IPS DF 6.9 (cell line): ENCODE results near the gene TBX18.

Source experiments
- DNase-seq: peaks from one replicate; pipeline ENCODE4 v3.0.0-alpha.2; 2013; ENCODE audit warnings: low read depth, low spot score
- H3K27ac ChIP-seq: one replicate; pipeline ENCODE4 v1.5.1; 2013; ENCODE audit warnings: low read length, control low read depth
- H3K27me3 ChIP-seq: 2 replicates; pipeline ENCODE4 v1.6.1; 2013; ENCODE audit warnings: mild to moderate bottlenecking, low read length; ENCODE audit not compliant: control insufficient read depth, insufficient read depth
- H3K36me3 ChIP-seq: 2 replicates; pipeline ENCODE4 v1.6.1; 2013; ENCODE audit warnings: low read length; ENCODE audit not compliant: control insufficient read depth, insufficient read depth
- H3K4me1 ChIP-seq: 2 replicates; pipeline ENCODE4 v1.6.1; 2013; ENCODE audit warnings: low read length; ENCODE audit not compliant: control insufficient read depth, insufficient read depth
- H3K4me3 ChIP-seq: 2 replicates; pipeline ENCODE4 v1.5.1; 2013; ENCODE audit warnings: mild to moderate bottlenecking, low read length
- H3K9me3 ChIP-seq: 2 replicates; pipeline ENCODE4 v1.6.1; 2013; ENCODE audit warnings: low read length, inconsistent platforms; ENCODE audit not compliant: control insufficient read depth, insufficient read depth
- WGBS: extraction: QIAGEN DNeasy Blood & Tissue Kit; methylation state at CpG from one replicate; pipeline ENCODE4 v1.1.7; 2013; ENCODE audit warnings: mixed read lengths, missing lambda C conversion rate; ENCODE audit not compliant: insufficient read length, insufficient coverage; 5-methylcytosine and 5-hydroxymethylcytosine counted together

Gene TBX18

DNA sequence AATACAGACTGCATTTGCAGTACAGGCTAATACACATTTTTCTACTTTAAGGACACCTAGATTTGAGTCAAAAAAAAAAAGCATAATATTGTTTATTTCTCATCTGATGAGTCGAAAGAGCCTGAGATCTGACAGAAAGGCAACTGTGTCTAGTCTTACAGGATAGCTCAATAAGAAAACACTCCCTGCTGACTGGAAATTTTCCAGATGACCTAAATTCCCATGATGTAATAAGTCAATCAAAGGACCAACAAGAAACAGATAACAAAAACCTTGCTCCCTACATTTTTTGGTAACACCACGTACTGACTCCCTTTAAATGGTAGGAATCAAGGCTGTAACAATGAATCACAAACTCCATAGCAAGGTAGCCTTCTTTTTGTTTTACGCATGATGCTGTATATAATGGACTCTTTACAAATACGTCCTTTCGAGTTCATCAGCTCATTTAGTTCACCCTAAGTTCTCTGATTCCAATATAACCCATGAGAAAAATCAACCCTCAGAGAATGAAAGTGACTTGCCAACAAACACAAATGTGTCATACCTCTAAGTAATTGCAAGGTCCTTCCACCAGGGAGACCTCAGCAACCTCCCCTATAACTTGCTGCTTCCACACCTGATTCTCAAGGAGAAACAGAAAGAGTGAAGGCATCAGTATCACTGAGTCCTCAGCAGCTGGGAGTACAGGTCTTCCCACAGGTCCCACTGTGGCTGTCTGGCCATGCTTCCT lies 12.1 kb downstream of the TBX18 start:
- DNase-seq, result no peak
- WGBS, result no CpG with 5 or more reads among the region's 5 CpGs
- Histone ChIP-seq H3K4me3 (no peak overlapping the region), H3K27me3 (no peaks in the 10 kb centered on the region), H3K27ac (no peak overlapping the region), H3K9me3 (no peaks in the 10 kb centered on the region), H3K4me1 (no peaks in the 10 kb centered on the region), H3K36me3 (no peaks in the 10 kb centered on the region)

DNA sequence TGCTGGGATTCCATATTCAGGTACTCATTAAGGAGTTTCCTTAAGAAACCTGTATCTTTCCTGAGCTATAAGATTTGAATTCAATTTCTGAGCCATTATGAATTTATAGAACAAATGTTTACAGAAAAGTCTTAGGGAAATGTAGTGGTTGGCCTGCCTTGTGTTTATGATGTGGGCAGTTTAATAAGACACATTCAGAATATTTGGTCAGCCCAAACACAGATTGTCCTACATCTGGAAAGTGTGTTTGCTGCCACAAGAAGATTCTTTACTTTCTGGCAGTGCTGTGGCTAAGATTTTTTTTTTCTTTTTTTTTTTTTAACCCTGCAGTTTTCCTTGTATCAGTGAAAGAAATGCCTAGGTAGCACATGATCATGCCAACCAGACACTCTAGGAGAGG lies 15.2 kb downstream of the TBX18 start:
- no peaks in the 10 kb centered on the region for H3K9me3 ChIP-seq
- H3K27ac ChIP-seq, result no peak overlapping the region
- no peaks in the 10 kb centered on the region for H3K36me3 ChIP-seq
- DNase-seq, result no peak
- no peak overlapping the region for H3K4me3 ChIP-seq
- no peaks in the 10 kb centered on the region for H3K4me1 ChIP-seq
- no peaks in the 10 kb centered on the region for H3K27me3 ChIP-seq

GRCh38 chr6:84748376-84748775 lies 16.0 kb downstream of the TBX18 start:
- Histone ChIP-seq H3K36me3 (no peaks in the 10 kb centered on the region), H3K27me3 (no peaks in the 10 kb centered on the region), H3K4me1 (no peaks in the 10 kb centered on the region), H3K9me3 (no peaks in the 10 kb centered on the region), H3K27ac (no peak overlapping the region), H3K4me3 (no peak overlapping the region)
- no peak for DNase-seq
- WGBS, result no CpG with 5 or more reads among the region's 2 CpGs

DNA sequence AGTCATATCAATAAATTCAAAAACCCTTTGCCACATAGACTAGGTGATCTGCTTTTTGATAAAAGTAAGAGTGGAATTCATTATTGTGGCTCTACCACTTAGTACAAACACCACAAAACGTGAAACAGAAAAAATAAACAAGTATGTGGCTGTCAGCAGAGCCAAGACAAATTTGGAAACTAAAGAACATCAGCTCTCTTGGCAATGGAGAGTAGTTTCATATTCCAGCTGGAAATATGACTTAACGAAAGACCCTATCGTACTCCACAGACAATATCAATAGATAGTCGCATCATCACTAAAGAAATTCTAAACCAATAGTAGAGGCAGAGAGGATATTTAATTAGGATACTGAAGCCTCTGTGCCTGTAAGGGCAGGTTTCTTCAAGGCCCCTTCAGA lies 20.8 kb downstream of the TBX18 start:
- Histone ChIP-seq H3K36me3 (no peaks in the 10 kb centered on the region), H3K9me3 (no peaks in the 10 kb centered on the region), H3K27ac (no peak overlapping the region), H3K4me3 (no peak overlapping the region), H3K27me3 (no peaks in the 10 kb centered on the region), H3K4me1 (no peaks in the 10 kb centered on the region)
- DNase-seq, result no peak
- WGBS, result no CpG with 5 or more reads among the region's 4 CpGs

GRCh38 chr6:84740385-84740784 lies 24.0 kb downstream of the TBX18 start:
- no peaks in the 10 kb centered on the region for H3K27me3 ChIP-seq
- WGBS, result no CpG with 5 or more reads among the region's 1 CpG
- no peaks in the 10 kb centered on the region for H3K36me3 ChIP-seq
- no peaks in the 10 kb centered on the region for H3K4me1 ChIP-seq
- no peak overlapping the region for H3K27ac ChIP-seq
- no peak for DNase-seq
- H3K9me3 ChIP-seq, result no peaks in the 10 kb centered on the region
- no peak overlapping the region for H3K4me3 ChIP-seq

DNA sequence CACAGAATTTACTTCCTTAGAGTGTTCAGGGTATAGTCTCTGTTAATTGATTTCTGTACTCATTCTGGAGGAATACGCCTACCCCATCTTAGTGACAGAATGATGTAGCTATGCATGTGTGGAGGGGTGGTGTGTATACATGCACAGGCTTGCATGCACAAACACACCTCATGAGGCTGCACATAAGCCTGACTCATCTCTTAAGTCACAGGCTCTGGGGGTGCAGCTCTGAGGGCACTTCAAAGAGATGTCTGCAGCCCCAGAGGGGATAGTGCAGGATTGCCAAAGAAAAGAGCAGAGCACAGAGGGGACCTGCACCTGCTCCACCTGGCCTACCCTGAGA lies 24.6 kb downstream of the TBX18 start:
- H3K27me3 ChIP-seq, result no peaks in the 10 kb centered on the region
- no peaks in the 10 kb centered on the region for H3K36me3 ChIP-seq
- H3K9me3 ChIP-seq, result no peaks in the 10 kb centered on the region
- no CpG with 5 or more reads among the region's 1 CpG for WGBS
- no peak for DNase-seq
- H3K4me1 ChIP-seq, result no peaks in the 10 kb centered on the region
- H3K4me3 ChIP-seq, result no peak overlapping the region
- no peak overlapping the region for H3K27ac ChIP-seq

DNA sequence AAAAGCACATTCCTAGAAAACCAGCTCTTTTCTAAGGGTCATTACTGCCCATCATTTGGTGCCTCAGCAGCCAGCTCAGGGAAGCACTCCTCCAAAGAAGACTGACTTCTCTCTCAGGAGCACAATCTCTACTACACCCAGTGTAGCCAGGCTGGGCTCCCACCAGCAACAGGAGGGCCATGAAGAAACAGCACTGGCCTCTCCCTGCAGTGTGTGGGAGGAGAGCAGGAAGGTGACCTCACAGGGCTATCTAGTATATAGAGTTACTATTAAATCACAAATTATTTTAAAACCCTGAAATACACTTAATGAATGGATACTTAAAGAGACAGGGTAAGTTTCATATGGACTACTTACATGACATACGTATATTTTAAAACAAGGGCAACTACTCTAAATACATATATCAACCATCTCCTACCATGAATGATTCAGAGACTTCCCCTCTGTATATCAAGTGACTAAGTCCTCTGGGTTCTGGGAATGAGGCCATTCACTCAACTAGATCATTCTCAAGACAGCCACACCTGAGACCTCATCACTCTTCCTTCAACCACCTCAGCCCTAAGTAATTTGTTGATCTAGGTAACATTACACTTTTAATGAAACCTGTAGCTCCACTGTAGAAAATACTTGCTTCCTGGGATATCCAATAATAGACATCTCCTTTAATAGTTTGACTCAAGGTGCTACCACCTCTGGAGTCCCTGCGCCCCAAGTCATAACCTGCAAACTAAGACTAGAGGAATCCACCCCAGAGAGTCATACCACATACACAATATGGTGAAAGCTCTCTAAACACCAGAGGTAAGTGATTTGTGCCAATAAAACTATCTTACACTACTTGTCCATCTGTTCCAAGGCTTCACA lies 25.2 kb downstream of the TBX18 start:
- Histone ChIP-seq H3K4me1 (no peaks in the 10 kb centered on the region), H3K36me3 (no peaks in the 10 kb centered on the region), H3K27ac (no peak overlapping the region), H3K27me3 (no peaks in the 10 kb centered on the region), H3K4me3 (no peak overlapping the region), H3K9me3 (no peaks in the 10 kb centered on the region)
- DNase-seq, result no peak
- WGBS, result no CpG with 5 or more reads among the region's 2 CpGs

- no peak overlapping the region for H3K27ac ChIP-seq
- no CpG with 5 or more reads among the region's 2 CpGs for WGBS
- H3K27me3 ChIP-seq, result no peaks in the 10 kb centered on the region
- H3K36me3 ChIP-seq, result no peaks in the 10 kb centered on the region
- no peaks in the 10 kb centered on the region for H3K9me3 ChIP-seq
- H3K4me3 ChIP-seq, result no peak overlapping the region
- H3K4me1 ChIP-seq, result no peaks in the 10 kb centered on the region
- DNase-seq, result no peak
Observed at GRCh38 chr6:84733889-84734288, 30.5 kb downstream of the TBX18 start.

DNA sequence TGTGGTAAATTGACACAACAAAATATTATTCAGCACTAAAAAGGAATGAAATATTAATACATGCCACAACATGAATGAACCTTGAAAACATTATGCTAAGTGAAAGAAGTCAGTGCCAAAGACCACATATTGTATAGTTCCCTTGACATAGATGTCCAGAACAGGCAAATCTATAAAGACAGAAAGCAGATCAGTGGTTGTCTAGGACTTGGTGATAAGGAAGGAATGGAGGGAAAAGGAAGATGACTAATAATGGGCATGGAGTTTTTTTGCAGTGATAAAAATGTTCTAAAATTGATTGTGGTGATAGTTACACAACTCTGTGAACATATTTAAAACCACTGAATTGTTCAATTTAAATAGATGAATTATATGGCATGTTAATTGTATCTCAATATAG lies 32.5 kb downstream of the TBX18 start:
- Histone ChIP-seq H3K4me1 (no peaks in the 10 kb centered on the region), H3K36me3 (no peaks in the 10 kb centered on the region), H3K27me3 (no peaks in the 10 kb centered on the region), H3K9me3 (no peaks in the 10 kb centered on the region), H3K4me3 (no peak overlapping the region), H3K27ac (no peak overlapping the region)
- no peak for DNase-seq

DNA sequence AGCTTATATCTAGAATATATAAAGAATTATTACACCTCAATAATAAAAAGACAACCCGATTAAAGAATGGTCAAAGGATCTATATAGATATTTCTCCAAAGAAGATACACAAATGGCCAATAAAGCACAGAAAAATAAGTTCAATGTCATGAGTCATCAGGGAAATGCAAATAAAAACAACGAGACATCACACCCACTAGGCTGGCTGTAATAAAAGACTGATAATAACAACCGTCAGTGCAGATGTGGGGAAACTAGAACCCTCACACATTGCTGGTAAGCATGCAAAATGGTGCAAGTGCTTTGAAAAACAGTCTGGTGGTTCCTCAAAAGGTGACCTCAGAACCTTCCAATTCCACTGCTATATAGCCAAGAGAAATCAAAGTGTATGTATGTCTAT lies 33.0 kb downstream of the TBX18 start:
- no CpG with 5 or more reads among the region's 3 CpGs for WGBS
- DNase-seq, result no peak
- Histone ChIP-seq H3K36me3 (no peaks in the 10 kb centered on the region), H3K4me3 (no peak overlapping the region), H3K9me3 (no peaks in the 10 kb centered on the region), H3K27ac (no peak overlapping the region), H3K27me3 (no peaks in the 10 kb centered on the region), H3K4me1 (no peaks in the 10 kb centered on the region)

DNA sequence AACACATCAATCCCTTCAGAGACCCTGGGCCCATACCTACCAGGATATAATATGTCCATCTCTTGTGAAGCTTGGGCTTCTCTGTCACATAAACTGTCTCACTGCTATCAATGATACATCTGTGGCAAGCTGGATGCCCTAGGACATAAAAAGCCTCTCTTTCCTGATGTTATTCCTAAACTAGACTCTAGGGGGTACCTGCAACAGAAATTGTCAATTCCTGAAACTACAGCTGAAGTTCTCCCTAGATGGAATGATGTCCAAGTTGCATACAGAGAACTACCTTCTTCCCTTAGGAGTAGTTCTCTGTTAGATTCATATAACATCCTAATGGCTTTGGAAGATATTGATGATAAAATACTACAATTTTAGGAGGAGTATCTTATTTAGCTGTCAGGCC lies 35.8 kb downstream of the TBX18 start:
- H3K4me3 ChIP-seq, result no peak overlapping the region
- no peaks in the 10 kb centered on the region for H3K4me1 ChIP-seq
- H3K9me3 ChIP-seq, result no peaks in the 10 kb centered on the region
- no peak for DNase-seq
- H3K36me3 ChIP-seq, result no peaks in the 10 kb centered on the region
- H3K27me3 ChIP-seq, result no peaks in the 10 kb centered on the region
- H3K27ac ChIP-seq, result no peak overlapping the region
